GM18873 (cell line): ENCODE results near the gene DHX34.
"Not testable (repeated sequence)": the region's sequence is repeated elsewhere in the genome, so short reads cannot be mapped to it uniquely, and the experiment has no call there.

Experiments used
- ATAC-seq: cut with Tn5 transposase; IDR thresholded peaks from one replicate; pipeline ENCODE4 v1.9.1; 2021; ENCODE audit warnings: mild to moderate bottlenecking, moderate library complexity, moderate number of reproducible peaks; ENCODE audit not compliant: unreplicated experiment, low FRiP score

The DHX34 gene

GRCh38 chr19:47348819-47349795 lies at the start of gene DHX34:
TSS of gene DHX34 (plus strand) at chr19:47349315. CDS start at chr19:47353031, 3,716 bp downstream.
- ATAC-seq = peak; percentile 90

- ATAC-seq = not testable (repeated sequence)
Observed at GRCh38 chr19:47300867-47301266, 48.2 kb upstream of the DHX34 start.

GRCh38 chr19:47302249-47302648 lies 46.9 kb upstream of the DHX34 start:
- no peak for ATAC-seq

- no peak for ATAC-seq
Observed at GRCh38 chr19:47303966-47304365, 45.1 kb upstream of the DHX34 start.

- ATAC-seq = no peak
Observed at GRCh38 chr19:47305309-47305751, 43.8 kb upstream of the DHX34 start.

GRCh38 chr19:47306303-47306702 lies 42.8 kb upstream of the DHX34 start:
- no peak for ATAC-seq

GRCh38 chr19:47309038-47309437 lies 40.1 kb upstream of the DHX34 start:
- ATAC-seq = no peak

GRCh38 chr19:47309608-47310007 lies 39.5 kb upstream of the DHX34 start, which contains the start of gene C5AR1:
TSS of gene C5AR1 (plus strand) at chr19:47309861. CDS start at chr19:47309896, 35 bp downstream.
- no peak for ATAC-seq

GRCh38 chr19:47310323-47310722 lies 38.8 kb upstream of the DHX34 start:
- ATAC-seq = no peak

- ATAC-seq = no peak
Observed at GRCh38 chr19:47310819-47311218, 38.3 kb upstream of the DHX34 start.

GRCh38 chr19:47312366-47313006 lies 36.6 kb upstream of the DHX34 start:
- no peak for ATAC-seq

GRCh38 chr19:47313754-47314295 lies 35.3 kb upstream of the DHX34 start:
- no peak for ATAC-seq

- no peak for ATAC-seq
Observed at GRCh38 chr19:47315125-47315821, 33.8 kb upstream of the DHX34 start.

GRCh38 chr19:47316513-47316912 lies 32.6 kb upstream of the DHX34 start:
- ATAC-seq = no peak

GRCh38 chr19:47319923-47320871 lies 28.9 kb upstream of the DHX34 start:
- no peak for ATAC-seq

GRCh38 chr19:47321630-47322029 lies 27.5 kb upstream of the DHX34 start:
- ATAC-seq = no peak

GRCh38 chr19:47322058-47322457 lies 27.1 kb upstream of the DHX34 start:
- ATAC-seq = no peak

GRCh38 chr19:47323409-47323808 lies 25.7 kb upstream of the DHX34 start:
- no peak for ATAC-seq

- ATAC-seq = no peak
Observed at GRCh38 chr19:47323872-47324271, 25.2 kb upstream of the DHX34 start.
